HG02588 (cell line): Measurements from ENCODE around the gene CDK13.

ENCODE experiments used
- ATAC-seq: cut with Tn5 transposase; IDR thresholded peaks from one replicate; pipeline ENCODE4 v1.9.1; 2021; ENCODE audit warnings: mild to moderate bottlenecking, moderate library complexity; ENCODE audit not compliant: unreplicated experiment

CDK13 gene

DNA sequence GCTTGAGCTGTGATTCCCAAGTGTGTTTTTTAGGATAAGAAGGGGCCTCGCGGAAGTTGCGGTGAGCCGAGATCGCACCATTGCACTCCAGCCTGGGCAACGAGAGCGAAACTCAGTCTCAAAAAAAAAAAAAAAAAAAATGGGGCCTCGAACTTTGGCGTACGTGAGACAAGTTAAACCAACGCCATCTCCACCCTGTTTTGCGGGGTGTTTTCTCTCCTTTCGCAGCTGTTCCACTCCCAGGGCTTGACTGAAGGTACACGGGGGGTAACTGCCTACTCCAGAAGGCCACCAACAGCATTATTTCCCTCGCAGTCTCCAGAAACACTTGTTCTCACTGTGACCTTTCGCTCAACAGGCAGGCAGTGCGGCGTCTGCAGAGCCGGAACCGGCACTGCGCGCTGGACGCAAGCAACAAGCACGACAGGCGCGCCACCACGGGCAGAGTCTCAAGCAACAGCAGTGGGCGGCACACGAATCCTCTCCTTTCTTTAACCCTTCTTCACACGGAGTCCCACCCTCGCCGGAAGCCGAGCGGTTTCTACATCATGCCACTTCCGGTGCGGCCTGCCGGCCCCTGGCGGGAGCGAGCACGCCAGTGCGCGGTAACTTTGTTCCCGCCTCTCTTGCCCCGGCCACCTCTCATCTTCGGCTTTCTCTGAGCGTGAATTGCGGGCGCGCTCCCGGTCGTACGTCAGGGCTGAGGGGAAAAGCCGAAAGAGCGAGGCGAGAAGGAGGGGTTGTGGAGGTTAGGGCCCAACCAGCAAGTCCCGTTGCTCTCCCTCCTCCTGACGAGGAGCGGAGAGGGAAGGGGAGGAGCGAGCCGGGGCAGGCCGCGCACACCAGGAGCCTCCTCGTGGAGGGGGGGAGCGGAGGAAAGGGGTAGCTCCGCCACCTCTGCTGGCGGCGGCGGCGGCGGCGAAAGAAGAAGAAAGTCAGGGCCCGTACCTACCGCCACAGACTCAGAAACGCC, 814 bp upstream of the CDK13 start:
- ATAC-seq = peak; percentile 65

DNA sequence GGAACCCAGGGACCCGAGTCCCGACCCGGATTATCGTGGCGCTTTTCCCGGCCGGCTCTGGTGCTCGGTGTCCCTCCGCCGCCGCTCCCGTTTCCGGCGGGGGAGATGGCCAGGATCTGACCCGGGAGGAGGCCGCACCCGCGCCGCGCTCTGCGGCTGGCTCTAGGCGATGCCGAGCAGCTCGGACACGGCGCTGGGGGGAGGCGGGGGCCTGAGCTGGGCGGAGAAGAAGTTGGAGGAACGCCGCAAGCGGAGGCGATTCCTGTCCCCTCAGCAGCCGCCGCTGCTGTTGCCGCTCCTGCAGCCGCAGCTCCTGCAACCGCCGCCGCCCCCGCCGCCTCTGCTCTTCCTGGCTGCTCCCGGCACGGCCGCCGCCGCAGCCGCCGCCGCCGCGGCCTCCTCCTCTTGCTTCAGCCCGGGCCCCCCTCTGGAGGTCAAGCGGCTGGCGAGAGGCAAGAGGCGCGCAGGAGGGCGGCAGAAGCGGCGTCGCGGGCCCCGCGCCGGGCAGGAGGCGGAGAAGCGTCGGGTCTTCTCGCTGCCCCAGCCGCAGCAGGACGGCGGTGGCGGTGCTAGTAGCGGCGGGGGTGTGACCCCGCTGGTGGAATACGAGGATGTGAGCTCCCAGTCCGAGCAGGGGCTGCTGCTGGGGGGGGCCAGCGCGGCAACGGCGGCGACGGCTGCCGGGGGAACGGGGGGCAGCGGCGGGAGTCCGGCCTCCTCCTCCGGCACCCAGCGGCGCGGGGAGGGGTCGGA, 593 bp downstream of the CDK13 start:
- ATAC-seq = peak; percentile 0

DNA sequence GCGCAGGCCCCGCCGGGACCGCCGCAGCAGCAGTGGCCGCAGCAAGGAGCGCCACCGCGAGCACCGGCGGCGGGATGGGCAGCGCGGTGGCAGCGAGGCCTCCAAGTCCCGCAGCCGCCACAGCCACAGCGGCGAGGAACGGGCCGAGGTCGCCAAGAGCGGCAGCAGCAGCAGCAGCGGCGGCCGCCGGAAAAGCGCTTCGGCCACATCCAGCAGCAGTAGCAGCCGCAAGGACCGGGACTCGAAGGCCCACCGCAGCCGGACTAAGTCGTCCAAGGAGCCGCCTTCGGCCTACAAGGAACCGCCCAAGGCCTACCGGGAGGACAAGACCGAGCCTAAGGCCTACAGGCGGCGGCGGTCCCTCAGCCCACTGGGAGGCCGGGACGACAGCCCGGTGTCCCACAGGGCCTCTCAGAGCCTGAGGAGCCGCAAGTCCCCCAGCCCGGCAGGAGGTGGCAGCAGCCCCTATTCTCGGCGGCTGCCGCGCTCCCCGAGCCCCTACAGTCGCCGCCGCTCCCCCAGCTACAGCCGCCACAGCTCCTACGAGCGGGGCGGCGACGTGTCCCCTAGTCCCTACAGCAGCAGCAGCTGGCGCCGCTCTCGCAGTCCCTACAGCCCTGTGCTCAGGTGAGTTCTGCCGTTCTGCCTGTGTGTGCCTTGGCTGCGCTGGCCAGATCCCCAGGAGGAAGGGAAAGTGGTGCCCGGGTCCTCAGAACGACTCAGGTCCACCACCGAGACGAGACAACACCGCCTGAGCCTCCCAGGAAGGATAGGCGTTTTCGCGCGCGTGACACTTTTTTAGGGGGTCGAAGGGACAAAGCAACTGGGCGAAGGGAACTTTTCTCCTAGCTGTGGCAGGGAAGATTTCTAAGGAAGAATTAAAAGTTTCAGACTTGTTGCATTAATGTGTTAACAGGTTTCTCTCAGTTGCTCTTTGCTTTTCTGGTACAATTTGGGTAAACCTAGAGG, 1.5 kb downstream of the CDK13 start:
- peak; percentile 27 for ATAC-seq

DNA sequence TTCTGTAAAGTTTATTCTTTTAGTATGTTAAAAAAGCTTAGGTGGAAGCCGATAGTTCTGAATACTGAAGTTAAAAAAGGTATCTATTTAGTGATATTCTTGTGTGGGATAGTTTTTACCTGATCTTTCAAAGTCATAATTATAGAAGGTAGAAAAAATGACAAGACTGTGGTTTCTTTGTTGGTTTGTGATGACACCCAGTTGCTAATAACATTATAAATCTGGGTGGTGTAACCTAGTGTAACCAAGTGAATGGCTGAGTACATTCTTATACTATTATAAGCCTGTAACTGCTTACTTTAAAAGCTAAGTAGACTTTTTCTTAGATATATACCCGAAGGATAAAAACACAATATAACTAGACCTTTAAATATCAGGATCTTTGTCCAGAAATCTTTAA, 2.3 kb downstream of the CDK13 start:
- ATAC-seq = no peak

DNA sequence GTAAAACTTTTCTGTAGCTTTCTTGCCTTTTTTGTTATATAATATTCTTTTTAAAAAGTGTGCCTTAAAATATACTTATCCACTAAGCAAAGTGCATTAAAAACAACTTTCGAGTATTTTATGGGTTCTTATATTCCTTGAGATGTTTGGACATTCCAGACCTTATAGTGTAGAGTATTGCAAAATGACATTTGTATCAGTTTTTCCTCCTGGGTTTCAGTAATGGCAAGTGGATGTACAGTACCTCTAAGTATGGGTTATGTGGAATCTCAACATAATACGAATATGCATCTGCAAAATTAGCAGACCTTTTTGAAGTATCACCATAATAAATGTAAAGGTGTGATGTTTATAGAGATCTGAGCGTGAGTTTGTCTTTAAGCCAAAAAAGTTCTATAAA, 2.7 kb downstream of the CDK13 start:
- ATAC-seq = no peak

DNA sequence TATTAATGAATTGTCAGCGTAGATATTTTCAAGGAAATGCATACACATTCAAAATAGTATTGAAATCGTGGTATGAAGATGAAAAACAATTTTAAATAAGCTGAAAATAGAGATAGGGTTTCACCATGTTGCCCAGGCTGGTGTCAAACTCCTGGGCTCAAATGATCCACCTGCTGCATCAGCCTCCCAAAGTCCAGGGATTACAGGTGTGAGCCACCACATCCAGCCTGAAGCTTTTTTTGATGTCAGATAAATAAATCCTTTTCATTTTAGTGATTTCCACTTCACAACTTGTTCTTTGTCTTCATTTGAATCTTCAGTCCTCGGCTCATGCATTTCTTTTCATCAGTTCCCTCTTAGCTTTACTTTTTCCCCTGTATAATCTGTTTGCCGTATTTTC, 4.6 kb downstream of the CDK13 start:
- no peak for ATAC-seq

DNA sequence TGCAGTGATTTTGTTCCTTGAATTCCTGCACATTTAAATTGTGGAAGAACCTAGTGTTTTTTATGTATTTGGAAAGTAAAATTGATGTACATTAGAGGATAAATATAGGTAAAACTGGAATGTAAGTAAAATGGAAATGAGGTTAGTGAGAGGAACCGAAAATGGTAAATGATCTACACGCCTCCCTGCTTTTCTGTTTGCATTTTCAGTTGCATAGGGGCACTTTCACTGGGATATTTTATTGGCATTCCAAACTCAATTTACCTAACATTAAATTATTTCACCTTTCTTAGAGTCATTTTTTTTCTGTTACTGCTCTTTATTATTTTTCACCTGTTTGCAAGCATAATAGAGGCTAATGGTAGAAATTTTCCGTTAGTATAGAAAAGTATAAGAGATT, 8.0 kb downstream of the CDK13 start:
- no peak for ATAC-seq

DNA sequence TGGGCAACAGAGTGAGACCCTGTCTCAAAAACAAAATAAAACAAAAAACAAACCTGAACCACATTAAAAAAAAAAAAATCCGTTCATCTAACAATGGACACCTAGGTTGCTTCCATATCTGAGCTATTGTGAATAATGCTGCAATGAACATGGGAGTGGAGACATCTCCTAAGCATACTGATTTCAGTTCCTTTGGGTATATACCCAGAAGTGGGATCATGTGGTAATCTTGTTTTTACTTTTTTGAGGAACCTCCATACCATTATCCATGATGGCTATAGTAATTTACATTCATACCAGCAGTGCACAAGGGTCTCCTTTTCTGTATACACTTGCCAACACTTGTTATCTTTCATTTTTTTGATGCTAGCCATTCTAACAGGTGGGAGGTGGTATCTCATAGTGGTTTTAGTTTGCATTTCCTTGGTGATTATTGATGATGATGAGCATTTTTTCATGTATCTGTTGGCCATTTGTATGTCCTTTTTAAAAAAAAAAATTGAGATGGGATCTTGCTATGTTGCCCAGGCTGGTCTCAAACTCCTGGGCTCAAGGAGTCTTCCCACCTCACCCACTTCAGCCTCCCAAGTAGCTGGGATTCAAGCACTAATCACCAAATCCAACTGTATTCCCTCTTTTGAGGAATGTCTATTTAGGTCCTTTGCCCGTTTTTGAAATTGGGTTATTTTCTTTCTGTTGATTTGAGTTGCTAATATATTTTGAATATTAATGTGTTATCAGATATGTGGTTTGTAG, 17.5 kb downstream of the CDK13 start:
- no peak for ATAC-seq

DNA sequence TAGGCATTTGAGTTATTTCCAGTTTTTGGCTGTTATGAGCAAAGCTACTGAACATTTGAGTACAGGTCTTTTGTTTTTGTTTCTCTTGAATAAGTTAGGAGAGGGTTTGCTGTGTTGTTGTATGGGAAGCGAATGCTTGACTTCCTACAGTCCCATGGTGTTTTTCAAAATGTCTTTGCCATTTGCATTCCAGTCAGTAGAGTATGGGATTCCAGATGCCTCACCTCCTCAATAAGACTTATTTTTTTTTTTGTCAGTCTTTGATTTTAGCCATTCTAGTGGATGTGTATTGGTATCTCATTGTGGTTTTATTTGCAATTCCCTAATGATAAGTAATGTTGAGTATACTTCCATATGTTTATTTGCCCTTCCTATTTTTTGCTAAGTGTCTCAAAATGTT, 19.4 kb downstream of the CDK13 start:
- ATAC-seq = no peak

DNA sequence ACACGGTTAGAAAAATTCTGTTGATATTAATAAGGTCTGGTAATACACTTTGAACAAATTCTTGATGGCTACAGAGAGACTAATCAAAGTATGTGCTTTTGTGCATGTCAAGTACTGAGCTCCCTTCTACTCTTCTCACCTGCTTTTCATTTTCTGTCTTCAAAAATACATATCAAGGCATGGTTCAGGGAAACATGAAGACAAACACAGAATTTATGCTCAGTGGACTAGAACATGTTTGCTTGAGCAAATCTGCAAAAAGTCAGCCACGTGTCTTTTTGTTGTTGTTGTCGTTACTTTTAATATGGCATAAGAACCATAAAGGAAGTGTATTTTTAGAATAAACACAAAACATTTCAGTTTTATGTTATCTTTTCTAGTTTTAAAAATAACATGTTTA, 21.9 kb downstream of the CDK13 start:
- ATAC-seq = no peak

DNA sequence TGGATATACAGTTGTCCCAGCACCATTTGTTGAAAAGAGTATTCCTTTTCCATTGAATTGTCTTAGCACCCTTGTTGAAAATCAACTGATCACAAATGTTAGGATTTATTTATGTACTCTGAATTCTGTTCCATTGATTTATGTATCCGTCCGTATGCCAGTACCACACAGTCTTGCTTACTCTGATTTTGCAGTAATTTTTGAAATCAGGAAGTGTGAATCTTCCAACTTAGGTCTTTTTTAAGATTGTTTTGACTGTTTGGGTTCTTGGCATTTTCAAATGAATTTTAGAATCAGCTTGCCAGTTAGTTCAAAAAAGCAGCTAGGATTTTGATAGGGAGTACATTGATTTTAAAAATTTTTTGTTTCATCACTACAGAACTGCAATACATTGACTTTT, 23.7 kb downstream of the CDK13 start:
- no peak for ATAC-seq

DNA sequence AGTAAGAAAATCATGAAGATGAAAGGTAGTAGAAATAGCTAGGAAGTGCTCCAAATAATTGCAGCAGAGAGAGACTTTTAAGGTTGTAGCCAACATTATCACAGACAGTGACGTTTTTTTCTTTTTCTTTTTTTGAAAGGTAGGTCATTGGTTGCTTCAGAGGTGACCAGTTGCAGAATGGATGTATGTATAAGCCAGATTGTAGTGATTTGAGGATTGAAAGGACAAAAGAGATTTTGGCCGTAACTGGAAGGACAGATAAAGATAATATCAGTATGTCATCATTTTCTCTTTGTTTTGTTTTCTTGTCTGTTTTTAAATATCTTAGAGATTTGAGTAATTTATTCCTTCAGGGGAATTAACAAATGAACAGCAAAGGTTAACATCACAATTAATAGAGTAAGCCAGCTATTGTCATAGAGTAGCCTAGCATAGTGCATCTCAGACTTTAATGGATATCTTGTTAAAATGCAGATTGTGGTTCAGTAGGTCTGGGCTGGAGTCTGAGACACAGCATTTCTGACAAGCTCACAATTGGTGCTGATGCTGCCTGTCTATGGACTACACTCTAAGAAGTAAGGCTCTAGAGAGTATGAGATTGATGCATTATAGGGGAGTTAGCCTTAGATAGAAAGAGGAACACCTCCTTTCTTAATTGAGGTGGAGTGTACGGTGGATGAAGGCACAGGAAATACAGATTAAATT, 28.3 kb downstream of the CDK13 start:
- no peak for ATAC-seq

DNA sequence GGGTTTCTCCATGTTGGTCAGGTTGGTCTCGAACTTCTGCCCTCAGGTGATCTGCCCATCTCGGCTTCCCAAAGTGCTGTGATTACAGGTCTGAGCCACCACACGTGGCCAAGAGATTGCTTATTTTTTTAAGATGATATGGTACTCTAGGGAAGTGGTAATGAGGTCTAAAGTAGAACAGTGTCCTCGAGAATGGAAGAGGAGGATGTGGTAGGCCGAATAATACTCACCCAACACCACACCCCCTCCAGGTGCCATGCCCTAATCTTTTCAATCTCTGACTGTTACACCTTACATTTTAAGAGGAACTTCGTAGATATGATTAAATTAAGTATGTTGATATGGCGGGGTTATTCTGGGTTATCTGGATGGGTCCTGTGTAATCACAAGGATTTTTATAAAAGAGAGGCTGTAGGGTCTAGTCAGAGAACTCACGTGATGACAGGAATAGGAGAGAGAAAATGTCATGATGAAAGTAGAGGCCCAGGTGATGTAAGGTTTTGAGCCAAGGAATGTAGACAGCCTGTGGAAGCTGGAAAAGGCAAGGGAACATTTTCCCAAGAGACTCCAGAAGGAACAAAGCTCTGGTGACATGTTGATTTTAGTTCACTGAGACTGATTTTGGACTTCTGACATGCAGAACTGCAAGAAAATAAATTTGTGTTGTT, 29.5 kb downstream of the CDK13 start:
- ATAC-seq = no peak

DNA sequence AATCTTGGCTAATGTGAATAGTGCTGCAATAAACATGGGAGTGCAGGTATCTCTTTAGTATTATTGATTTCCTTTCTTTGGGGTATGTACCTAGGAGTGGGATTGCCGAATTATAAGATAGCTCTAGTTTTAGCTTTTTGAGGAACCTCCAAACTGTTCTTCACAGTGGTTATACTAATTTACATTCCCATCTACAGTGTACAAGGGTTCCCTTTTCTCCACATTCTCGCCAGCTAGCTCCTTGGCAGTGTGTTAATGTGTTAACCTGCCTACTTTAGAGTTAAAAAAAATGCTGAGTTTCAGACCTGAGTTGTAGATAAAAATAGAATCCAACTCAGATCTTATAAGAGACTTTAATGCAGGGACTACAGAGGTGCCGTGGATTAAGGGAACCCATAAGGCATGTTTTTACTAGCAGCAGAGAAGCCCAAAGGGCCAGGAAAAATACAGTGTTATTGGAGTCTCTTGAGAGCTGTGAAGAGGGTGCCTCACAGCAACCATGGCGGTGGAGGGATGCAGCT, 35.4 kb downstream of the CDK13 start:
- ATAC-seq = no peak

DNA sequence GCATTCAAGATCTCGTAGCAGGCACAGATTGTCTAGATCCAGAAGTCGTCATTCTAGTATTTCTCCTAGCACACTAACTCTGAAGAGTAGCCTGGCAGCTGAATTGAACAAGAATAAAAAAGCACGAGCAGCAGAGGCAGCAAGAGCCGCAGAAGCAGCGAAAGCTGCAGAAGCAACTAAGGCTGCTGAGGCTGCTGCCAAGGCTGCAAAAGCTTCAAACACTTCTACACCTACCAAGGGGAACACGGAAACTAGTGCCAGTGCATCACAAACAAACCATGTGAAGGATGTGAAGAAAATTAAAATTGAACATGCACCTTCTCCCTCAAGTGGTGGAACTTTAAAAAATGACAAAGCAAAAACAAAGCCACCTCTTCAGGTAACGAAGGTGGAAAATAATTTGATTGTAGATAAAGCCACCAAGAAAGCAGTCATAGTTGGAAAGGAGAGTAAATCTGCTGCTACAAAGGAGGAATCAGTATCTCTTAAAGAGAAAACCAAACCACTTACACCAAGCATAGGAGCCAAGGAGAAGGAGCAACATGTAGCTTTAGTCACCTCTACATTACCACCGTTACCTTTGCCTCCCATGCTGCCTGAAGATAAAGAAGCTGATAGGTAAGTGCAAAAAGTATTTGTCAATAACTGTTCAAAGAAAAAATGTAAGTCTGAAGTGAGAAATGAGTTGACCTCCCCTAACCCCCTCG, 37.7 kb downstream of the CDK13 start:
- ATAC-seq = no peak

DNA sequence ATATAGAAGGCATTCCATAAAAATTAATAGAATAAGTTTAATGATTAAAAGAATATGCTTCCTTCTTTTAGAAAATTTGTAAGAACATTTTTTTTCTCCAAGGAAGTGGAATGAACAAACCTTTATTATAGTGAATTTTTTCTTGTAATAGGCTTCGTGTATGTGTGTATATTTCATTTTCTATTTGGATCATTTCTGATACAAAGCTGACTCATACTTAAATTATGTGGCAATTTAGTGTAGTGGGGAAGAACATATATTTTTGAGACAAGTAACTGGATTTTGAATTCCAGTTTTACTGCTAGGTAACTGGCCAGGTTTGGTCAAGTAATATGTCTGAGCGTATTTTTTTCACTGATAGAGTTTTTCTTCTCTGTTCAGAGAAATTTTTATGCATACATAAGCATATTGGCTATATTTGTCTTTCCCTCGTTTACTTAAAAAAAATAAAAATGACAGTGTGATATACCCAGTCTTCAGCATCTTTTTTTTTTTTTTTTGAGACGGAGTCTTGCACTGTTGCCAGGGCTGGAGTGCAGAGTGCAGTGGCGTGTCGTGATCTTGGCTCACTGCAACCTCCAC, 50.8 kb downstream of the CDK13 start:
- no peak for ATAC-seq

DNA sequence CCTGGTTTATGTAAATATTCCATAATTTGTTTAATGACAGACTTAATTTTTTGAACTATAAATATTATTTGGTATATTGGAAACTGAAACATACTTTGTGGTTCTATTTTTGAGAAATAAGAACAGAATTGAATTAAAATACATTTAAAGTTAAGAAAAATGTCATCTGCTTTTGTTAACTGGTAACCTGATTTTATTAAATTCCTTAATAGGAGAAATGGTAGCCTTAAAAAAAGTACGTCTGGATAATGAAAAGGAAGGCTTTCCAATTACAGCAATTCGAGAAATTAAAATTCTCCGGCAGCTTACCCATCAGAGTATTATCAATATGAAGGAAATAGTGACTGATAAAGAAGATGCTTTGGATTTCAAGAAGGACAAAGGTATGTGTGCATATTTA, 51.6 kb downstream of the CDK13 start:
- ATAC-seq = no peak

DNA sequence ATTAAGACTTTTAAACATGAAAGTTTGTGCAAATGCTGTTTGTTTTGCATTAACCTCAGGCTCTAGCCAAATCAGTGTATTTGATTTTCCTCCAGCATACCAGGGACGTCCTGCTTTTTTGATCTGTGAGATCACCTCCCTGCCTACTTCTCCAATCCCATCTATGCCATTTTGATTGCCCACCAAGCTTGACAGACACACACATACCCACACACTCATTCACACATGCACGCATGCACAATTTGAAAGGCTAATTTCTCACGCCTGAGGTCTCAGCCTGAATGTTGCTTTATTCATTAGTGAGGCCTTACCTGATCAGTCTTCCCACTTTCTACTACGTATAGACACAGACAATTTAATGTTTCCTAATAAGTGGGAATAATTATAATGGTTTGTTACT, 53.5 kb downstream of the CDK13 start:
- no peak for ATAC-seq
